ENCODE results near the gene ABHD2.

DNA sequence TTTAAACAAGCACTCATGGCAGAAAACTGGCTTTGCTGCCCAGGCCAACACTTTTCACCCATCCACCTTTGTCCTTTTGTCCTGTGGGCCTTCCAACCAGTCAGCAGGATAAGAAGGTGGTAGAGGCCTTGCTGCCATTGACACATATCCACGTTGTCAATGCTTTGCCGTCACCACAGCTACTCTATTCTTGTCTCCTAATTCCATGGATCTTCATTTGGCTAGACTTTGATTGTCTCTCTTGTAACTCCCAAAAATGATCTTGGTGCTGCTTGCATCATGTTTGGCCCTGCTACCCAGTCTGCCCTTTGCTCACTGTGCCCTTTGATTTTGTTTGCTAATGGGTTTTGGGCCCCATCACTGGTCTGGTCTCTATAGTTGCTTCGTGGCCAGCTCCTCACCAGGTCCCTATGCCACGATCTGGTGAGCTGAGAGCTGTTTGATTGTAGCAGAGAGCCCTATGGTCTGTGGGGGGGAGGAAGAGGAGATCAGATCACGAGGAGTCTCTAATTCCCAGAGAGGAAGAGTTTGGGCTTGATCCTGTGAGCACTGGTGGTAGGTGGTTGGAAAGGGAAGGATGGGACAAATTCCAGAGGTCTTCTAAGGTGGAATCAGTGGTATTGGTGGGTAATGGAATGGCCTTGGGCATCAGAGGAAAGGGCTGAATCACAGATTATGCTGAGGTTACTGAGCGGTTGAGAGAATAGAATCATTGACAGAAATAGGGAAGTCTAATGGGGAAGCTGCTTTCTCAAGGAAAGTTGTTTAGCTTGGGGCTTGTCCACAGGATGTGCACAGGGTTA, 40.3 kb downstream of the ABHD2 start:
- TF ChIP-seq POLR2A (IDR thresholded peaks at IDR 0.05), result no peak
- TF ChIP-seq, protein P1, sequence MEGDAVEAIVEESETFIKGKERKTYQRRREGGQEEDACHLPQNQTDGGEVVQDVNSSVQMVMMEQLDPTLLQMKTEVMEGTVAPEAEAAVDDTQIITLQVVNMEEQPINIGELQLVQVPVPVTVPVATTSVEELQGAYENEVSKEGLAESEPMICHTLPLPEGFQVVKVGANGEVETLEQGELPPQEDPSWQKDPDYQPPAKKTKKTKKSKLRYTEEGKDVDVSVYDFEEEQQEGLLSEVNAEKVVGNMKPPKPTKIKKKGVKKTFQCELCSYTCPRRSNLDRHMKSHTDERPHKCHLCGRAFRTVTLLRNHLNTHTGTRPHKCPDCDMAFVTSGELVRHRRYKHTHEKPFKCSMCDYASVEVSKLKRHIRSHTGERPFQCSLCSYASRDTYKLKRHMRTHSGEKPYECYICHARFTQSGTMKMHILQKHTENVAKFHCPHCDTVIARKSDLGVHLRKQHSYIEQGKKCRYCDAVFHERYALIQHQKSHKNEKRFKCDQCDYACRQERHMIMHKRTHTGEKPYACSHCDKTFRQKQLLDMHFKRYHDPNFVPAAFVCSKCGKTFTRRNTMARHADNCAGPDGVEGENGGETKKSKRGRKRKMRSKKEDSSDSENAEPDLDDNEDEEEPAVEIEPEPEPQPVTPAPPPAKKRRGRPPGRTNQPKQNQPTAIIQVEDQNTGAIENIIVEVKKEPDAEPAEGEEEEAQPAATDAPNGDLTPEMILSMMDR (IDR thresholded peaks at IDR 0.05), result no peak

Data from tibial nerve (tissue), 3 donors.